SK-N-SH (cell line): ENCODE results near the gene GPR157.

ENCODE experiments used
- EP300 ChIP-seq, 2 experiments: IDR thresholded peaks; 2 replicates each; pipeline versions ENCODE4 v1.4.0 to v1.6.1; 2012; ENCODE audit warnings: borderline replicate concordance in 1 of 2, low read depth in 1 of 2, low read length in 1 of 2
- EZH2phosphoT487 ChIP-seq: fragments of 200-600 bp; sonication (generic); IDR thresholded peaks from 2 replicates; pipeline ENCODE4 v1.6.1; 2017; ENCODE audit warnings: low read depth, mixed run types, mild to moderate bottlenecking, antibody characterized with exemption, moderate library complexity, borderline replicate concordance
- FOXM1 ChIP-seq: IDR thresholded peaks from 2 replicates; pipeline ENCODE4 v1.4.0; 2012; ENCODE audit warnings: low read depth, mild to moderate bottlenecking
- IRF3 ChIP-seq: fragments of 150-350 bp; IDR thresholded peaks from 2 replicates; pipeline ENCODE4 v1.6.1; 2016; ENCODE audit warnings: mild to moderate bottlenecking, low read depth, low read length
- NFIC ChIP-seq: IDR thresholded peaks from 2 replicates; pipeline ENCODE4 v1.4.0; 2012; ENCODE audit warnings: borderline replicate concordance
- NRF1 ChIP-seq: IDR thresholded peaks from 2 replicates; pipeline ENCODE4 v1.6.1; 2012; ENCODE audit warnings: low read depth, mild to moderate bottlenecking, low read length
- RCOR1 ChIP-seq: fragments of 150-350 bp; IDR thresholded peaks from 2 replicates; pipeline ENCODE4 v1.6.1; 2017; ENCODE audit warnings: antibody characterized with exemption, low read length
- RFX5 ChIP-seq: IDR thresholded peaks from 2 replicates; pipeline ENCODE4 v1.6.1; 2012; ENCODE audit warnings: mild to moderate bottlenecking, improper control_type of control experiment, low read length
- TCF12 ChIP-seq: IDR thresholded peaks from 2 replicates; pipeline ENCODE4 v1.4.0; 2012
- TEAD4 ChIP-seq: IDR thresholded peaks from 2 replicates; pipeline ENCODE4 v1.4.0; 2012; ENCODE audit warnings: mild to moderate bottlenecking, borderline replicate concordance; ENCODE audit not compliant: insufficient read depth
- TF ChIP-seq, protein P1 (sequence below): fragments of 200-600 bp; sonication (generic); IDR thresholded peaks from 2 replicates; pipeline ENCODE4 v1.6.1; 2017; ENCODE audit warnings: antibody characterized with exemption, mild to moderate bottlenecking, moderate library complexity
- TF ChIP-seq, protein P2 (sequence below): fragments of 150-350 bp; IDR thresholded peaks from 2 replicates; pipeline ENCODE4 v1.6.1; 2017; ENCODE audit warnings: antibody characterized with exemption, low read length, low read depth, borderline replicate concordance
- TF ChIP-seq, protein P3 (sequence below): IDR thresholded peaks from 2 replicates; pipeline ENCODE4 v1.4.0; 2012; ENCODE audit warnings: low read depth

- TF ChIP-seq, protein P1, sequence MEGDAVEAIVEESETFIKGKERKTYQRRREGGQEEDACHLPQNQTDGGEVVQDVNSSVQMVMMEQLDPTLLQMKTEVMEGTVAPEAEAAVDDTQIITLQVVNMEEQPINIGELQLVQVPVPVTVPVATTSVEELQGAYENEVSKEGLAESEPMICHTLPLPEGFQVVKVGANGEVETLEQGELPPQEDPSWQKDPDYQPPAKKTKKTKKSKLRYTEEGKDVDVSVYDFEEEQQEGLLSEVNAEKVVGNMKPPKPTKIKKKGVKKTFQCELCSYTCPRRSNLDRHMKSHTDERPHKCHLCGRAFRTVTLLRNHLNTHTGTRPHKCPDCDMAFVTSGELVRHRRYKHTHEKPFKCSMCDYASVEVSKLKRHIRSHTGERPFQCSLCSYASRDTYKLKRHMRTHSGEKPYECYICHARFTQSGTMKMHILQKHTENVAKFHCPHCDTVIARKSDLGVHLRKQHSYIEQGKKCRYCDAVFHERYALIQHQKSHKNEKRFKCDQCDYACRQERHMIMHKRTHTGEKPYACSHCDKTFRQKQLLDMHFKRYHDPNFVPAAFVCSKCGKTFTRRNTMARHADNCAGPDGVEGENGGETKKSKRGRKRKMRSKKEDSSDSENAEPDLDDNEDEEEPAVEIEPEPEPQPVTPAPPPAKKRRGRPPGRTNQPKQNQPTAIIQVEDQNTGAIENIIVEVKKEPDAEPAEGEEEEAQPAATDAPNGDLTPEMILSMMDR, result no peak
- TF ChIP-seq NFIC (no peak), RFX5 (no peak), EZH2phosphoT487 (no peak), FOXM1 (no peak), RCOR1 (no peak), TEAD4 (no peak), TCF12 (no peak), NRF1 (no peak), EP300 (IDR thresholded peaks at IDR 0.05; ENCODE audit: borderline replicate concordance in 1 of 2, low read depth in 1 of 2, low read length in 1 of 2) (no peak), IRF3 (no peak)
- TF ChIP-seq, protein P2, sequence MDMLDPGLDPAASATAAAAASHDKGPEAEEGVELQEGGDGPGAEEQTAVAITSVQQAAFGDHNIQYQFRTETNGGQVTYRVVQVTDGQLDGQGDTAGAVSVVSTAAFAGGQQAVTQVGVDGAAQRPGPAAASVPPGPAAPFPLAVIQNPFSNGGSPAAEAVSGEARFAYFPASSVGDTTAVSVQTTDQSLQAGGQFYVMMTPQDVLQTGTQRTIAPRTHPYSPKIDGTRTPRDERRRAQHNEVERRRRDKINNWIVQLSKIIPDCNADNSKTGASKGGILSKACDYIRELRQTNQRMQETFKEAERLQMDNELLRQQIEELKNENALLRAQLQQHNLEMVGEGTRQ, result no peak
- TF ChIP-seq, protein P3, sequence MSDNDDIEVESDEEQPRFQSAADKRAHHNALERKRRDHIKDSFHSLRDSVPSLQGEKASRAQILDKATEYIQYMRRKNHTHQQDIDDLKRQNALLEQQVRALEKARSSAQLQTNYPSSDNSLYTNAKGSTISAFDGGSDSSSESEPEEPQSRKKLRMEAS, result no peak
Observed at GRCh38 chr1:9136932-9137331, 8.0 kb upstream of the GPR157 start.
